OCI-LY1 (cell line): ENCODE measurements around the gene LAMC1.

Experiments
- H2AFZ ChIP-seq: fragments of 200-600 bp; sonication (generic), shearing (Covaris generic); 2 replicates; pipeline ENCODE4 v1.6.0; 2014; ENCODE audit warnings: antibody characterized with exemption, mild to moderate bottlenecking, low read length
- H3F3A ChIP-seq: fragments of 200-600 bp; sonication (generic), shearing (Covaris generic); 2 replicates; pipeline ENCODE4 v1.6.0; 2014; ENCODE audit warnings: mild to moderate bottlenecking, antibody characterized with exemption, low read length, moderate library complexity; ENCODE audit not compliant: insufficient read depth
- H3K27ac ChIP-seq: fragments of 200-600 bp; sonication (generic); 2 replicates; pipeline ENCODE4 v1.5.1; 2014; ENCODE audit warnings: low read length, mixed run types, mild to moderate bottlenecking, low read depth; ENCODE audit not compliant: poor library complexity, severe bottlenecking
- H3K27me3 ChIP-seq: fragments of 200-600 bp; sonication (generic); 2 replicates; pipeline ENCODE4 v1.6.0; 2014; ENCODE audit warnings: antibody characterized with exemption, mild to moderate bottlenecking, low read length, moderate library complexity; ENCODE audit not compliant: insufficient read depth
- H3K36me3 ChIP-seq: fragments of 200-600 bp; sonication (generic); 2 replicates; pipeline ENCODE4 v1.6.1; 2014; ENCODE audit warnings: mild to moderate bottlenecking, antibody characterized with exemption, low read length, moderate library complexity, mixed read lengths; ENCODE audit not compliant: insufficient read depth
- H3K4me1 ChIP-seq: fragments of 200-600 bp; sonication (generic); 2 replicates; pipeline ENCODE4 v1.5.1; 2014; ENCODE audit warnings: mild to moderate bottlenecking, low read length, moderate library complexity; ENCODE audit not compliant: insufficient read depth, severe bottlenecking
- H3K4me2 ChIP-seq: fragments of 200-600 bp; sonication (generic), shearing (Covaris generic); 2 replicates; pipeline ENCODE4 v1.6.1; 2014; ENCODE audit warnings: low read length
- H3K4me3 ChIP-seq: fragments of 200-600 bp; sonication (generic); 2 replicates; pipeline ENCODE4 v1.5.1; 2014; ENCODE audit warnings: low read length, low read depth, mild to moderate bottlenecking, mixed read lengths; ENCODE audit not compliant: poor library complexity, severe bottlenecking
- H3K79me2 ChIP-seq: fragments of 200-600 bp; shearing (Covaris generic); 2 replicates; pipeline ENCODE4 v1.6.1; 2016; ENCODE audit warnings: mixed run types, low read length, mixed read lengths; ENCODE audit not compliant: insufficient read depth
- H3K9ac ChIP-seq: fragments of 200-600 bp; sonication (generic), shearing (Covaris generic); 2 replicates; pipeline ENCODE4 v1.6.1; 2014; ENCODE audit warnings: mild to moderate bottlenecking, low read length, mixed read lengths
- H3K9me2 ChIP-seq: fragments of 200-600 bp; sonication (generic), shearing (Covaris generic); 2 replicates; pipeline ENCODE4 v1.6.1; 2014; ENCODE audit warnings: low read depth, mild to moderate bottlenecking, low read length, mixed read lengths
- H3K9me3 ChIP-seq: fragments of 200-600 bp; shearing (Covaris generic); 2 replicates; pipeline ENCODE4 v1.6.1; 2014; ENCODE audit warnings: low read length, mixed read lengths
- H4K20me1 ChIP-seq: fragments of 200-600 bp; sonication (generic), shearing (Covaris generic); 2 replicates; pipeline ENCODE4 v1.6.0; 2016; ENCODE audit warnings: mild to moderate bottlenecking, low read length; ENCODE audit not compliant: insufficient read depth
- EZH2 ChIP-seq: fragments of 200-600 bp; sonication (generic), shearing (Covaris generic); IDR thresholded peaks from 2 replicates; pipeline ENCODE4 v1.8.0; 2017; ENCODE audit warnings: borderline replicate concordance, mixed run types, mild to moderate bottlenecking, antibody characterized with exemption, low read length, moderate library complexity, mixed read lengths
- TF ChIP-seq, protein P1 (sequence below): fragments of 200-600 bp; sonication (generic), shearing (Covaris generic); IDR thresholded peaks from 2 replicates; pipeline ENCODE4 v1.5.1; 2017; ENCODE audit warnings: mild to moderate bottlenecking, antibody characterized with exemption, low read length, moderate library complexity, mixed read lengths

LAMC1 gene

GRCh38 chr1:183116416-183116815 lies 93.2 kb downstream of the LAMC1 start:
- no peak overlapping the region for H3K4me3 ChIP-seq
- no peaks in the 10 kb centered on the region for H3K79me2 ChIP-seq
- H4K20me1 ChIP-seq, result no peaks in the 10 kb centered on the region
- H3K4me1 ChIP-seq, result no peaks in the 10 kb centered on the region
- TF ChIP-seq, protein P1, sequence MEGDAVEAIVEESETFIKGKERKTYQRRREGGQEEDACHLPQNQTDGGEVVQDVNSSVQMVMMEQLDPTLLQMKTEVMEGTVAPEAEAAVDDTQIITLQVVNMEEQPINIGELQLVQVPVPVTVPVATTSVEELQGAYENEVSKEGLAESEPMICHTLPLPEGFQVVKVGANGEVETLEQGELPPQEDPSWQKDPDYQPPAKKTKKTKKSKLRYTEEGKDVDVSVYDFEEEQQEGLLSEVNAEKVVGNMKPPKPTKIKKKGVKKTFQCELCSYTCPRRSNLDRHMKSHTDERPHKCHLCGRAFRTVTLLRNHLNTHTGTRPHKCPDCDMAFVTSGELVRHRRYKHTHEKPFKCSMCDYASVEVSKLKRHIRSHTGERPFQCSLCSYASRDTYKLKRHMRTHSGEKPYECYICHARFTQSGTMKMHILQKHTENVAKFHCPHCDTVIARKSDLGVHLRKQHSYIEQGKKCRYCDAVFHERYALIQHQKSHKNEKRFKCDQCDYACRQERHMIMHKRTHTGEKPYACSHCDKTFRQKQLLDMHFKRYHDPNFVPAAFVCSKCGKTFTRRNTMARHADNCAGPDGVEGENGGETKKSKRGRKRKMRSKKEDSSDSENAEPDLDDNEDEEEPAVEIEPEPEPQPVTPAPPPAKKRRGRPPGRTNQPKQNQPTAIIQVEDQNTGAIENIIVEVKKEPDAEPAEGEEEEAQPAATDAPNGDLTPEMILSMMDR, result no peak
- TF ChIP-seq EZH2, result no peak
- no peak overlapping the region for H3K4me2 ChIP-seq
- no peak overlapping the region for H3K9ac ChIP-seq
- H3K27ac ChIP-seq, result no peak overlapping the region
- H2AFZ ChIP-seq, result no peak overlapping the region
- H3K9me2 ChIP-seq, result no peaks in the 10 kb centered on the region
- no peaks in the 10 kb centered on the region for H3K9me3 ChIP-seq
- H3K36me3 ChIP-seq, result peaks cover 70% of the 10 kb centered on the region
- H3F3A ChIP-seq, result no peaks in the 10 kb centered on the region
- no peaks in the 10 kb centered on the region for H3K27me3 ChIP-seq

DNA sequence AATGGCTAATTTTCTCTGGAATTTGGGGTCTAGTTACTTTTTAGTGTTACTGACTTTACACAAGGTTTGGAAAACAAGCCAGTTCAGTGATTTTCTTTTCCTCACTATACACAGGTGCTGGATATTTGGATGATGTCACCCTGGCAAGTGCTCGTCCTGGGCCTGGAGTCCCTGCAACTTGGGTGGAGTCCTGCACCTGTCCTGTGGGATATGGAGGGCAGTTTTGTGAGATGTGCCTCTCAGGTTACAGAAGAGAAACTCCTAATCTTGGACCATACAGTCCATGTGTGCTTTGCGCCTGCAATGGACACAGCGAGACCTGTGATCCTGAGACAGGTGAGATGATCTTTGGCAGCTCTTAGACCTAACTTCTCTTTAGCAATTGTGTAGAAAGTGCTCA lies 98.4 kb downstream of the LAMC1 start:
- peak overlapping the region; percentile 20 for H3K27ac ChIP-seq
- H3K79me2 ChIP-seq, result no peaks in the 10 kb centered on the region
- no peak overlapping the region for H3K4me3 ChIP-seq
- H3K9me3 ChIP-seq, result no peaks in the 10 kb centered on the region
- no peak overlapping the region for H3K9ac ChIP-seq
- H3F3A ChIP-seq, result no peaks in the 10 kb centered on the region
- no peak overlapping the region for H2AFZ ChIP-seq
- no peak overlapping the region for H3K4me2 ChIP-seq
- no peak for TF ChIP-seq EZH2
- TF ChIP-seq, protein P1, result no peak
- peaks cover 31% of the 10 kb centered on the region for H3K4me1 ChIP-seq
- H3K9me2 ChIP-seq, result no peaks in the 10 kb centered on the region
- no peaks in the 10 kb centered on the region for H4K20me1 ChIP-seq
- no peaks in the 10 kb centered on the region for H3K27me3 ChIP-seq
- H3K36me3 ChIP-seq, result peaks cover 82% of the 10 kb centered on the region

GRCh38 chr1:183124259-183124658 lies 101.0 kb downstream of the LAMC1 start:
- Histone ChIP-seq H3K27me3 (no peaks in the 10 kb centered on the region), H3K27ac (peak overlapping the region; percentile 94), H3K9ac (peak overlapping the region; percentile 44; the same call in 1 of the 2 replicates), H3K9me3 (no peaks in the 10 kb centered on the region), H3K4me2 (peak overlapping the region; percentile 53), H4K20me1 (no peaks in the 10 kb centered on the region), H3F3A (no peaks in the 10 kb centered on the region), H3K4me3 (peak overlapping the region; percentile 17), H3K79me2 (no peaks in the 10 kb centered on the region), H3K36me3 (peaks cover 84% of the 10 kb centered on the region), H3K4me1 (peaks cover 36% of the 10 kb centered on the region), H3K9me2 (no peaks in the 10 kb centered on the region), H2AFZ (no peak overlapping the region)
- TF ChIP-seq, protein P1, result no peak
- no peak for TF ChIP-seq EZH2
